Placental epithelial cell (primary cell): ENCODE data around the gene MAGEB2. TPM values are rescaled to one million over a fixed set of nuclear protein-coding genes. Genes with fewer than 3 reads are reported as not detected.

Experiments used
- total RNA-seq: library from RNA; depleted of rRNA; stranded (reverse); fragments of >200 nt; gene quantifications from 2 replicates; pipeline ENCODE4 v1.2.3, GENCODE V29; 2012

The MAGEB2 gene, protein sequence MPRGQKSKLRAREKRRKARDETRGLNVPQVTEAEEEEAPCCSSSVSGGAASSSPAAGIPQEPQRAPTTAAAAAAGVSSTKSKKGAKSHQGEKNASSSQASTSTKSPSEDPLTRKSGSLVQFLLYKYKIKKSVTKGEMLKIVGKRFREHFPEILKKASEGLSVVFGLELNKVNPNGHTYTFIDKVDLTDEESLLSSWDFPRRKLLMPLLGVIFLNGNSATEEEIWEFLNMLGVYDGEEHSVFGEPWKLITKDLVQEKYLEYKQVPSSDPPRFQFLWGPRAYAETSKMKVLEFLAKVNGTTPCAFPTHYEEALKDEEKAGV
- not detected in 2 replicates for total RNA-seq

DNA sequence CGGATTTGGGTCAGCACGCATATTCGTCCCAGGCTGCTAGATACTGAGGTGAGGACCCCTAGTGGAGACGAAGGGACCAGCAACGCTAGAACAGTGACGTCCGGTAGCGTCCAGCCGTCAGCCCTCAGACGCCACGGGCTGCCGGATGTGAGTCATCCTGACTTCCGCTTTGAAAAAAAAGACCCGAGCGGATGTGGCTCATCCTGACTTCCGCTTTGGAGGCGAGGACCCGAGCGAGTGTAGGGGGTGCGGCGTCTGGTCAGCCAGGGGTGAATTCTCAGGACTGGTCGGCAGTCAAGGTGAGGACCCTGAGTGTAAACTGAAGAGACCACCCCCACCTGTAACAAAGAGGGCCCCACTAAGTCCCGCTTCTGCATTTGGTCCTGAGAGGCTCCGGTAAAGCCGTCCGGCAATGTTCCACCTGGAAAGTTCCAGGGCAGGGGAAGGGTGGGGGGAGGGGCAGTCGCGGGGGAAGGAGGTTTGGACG lies at the start of gene MAGEB2:
Gene MAGEB2, plus strand, starts transcription at position 207 of the 487 bp plus-strand sequence. CDS start 3,018 bp downstream, outside the sequence.

DNA sequence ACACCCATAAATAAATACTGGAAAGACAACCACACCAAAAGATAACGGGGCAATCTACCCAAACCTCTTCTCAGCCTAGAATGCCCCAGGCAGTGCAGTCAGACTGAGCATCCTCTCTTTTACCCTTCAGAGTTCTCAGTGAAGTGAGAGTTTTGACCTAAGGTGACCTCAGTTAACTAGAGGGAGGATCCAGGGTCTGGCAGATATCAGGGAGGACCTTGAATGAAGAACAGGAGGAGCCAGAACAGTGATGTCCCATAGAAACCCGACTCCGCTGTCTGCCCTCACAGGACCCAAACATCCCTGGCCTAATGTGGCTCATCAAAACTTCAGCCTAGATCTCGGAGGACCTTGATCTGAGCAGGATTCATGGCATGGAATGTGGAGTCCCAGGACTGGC lies 15.0 kb downstream of the MAGEB2 start, which contains the start of gene MAGEB3:
Gene MAGEB3, plus strand, starts transcription at position 263 of the 400 bp plus-strand sequence. CDS start 5,268 bp downstream, outside the sequence.

DNA sequence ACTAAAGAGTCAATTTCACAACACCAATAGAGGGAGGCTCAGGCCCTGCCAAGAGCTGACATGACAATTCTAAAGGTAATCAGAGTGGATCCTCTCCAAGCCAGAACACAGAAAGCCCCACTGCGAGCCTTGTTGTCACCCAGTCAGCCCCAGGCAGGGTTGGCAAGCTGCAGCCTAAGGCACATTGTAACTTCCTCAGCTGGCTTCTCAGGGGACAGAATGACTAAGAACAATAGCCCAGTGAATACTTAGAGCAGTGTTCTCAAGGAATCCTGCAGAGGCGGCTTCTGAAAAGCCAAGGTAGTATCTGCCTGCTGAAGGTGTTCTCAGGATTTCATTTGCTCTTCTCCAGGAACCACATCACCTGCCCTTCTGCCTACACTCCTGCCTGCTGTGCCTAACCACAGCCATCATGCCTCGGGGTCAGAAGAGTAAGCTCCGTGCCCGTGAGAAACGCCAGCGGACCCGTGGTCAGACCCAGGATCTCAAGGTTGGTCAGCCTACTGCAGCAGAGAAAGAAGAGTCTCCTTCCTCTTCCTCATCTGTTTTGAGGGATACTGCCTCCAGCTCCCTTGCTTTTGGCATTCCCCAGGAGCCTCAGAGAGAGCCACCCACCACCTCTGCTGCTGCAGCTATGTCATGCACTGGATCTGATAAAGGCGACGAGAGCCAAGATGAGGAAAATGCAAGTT lies 26.5 kb downstream of the MAGEB2 start, which contains the start of gene MAGEB4:
Gene MAGEB4, plus strand, starts transcription at position 277 of the 692 bp plus-strand sequence. Its CDS starts 136 bp downstream, at position 413.

DNA sequence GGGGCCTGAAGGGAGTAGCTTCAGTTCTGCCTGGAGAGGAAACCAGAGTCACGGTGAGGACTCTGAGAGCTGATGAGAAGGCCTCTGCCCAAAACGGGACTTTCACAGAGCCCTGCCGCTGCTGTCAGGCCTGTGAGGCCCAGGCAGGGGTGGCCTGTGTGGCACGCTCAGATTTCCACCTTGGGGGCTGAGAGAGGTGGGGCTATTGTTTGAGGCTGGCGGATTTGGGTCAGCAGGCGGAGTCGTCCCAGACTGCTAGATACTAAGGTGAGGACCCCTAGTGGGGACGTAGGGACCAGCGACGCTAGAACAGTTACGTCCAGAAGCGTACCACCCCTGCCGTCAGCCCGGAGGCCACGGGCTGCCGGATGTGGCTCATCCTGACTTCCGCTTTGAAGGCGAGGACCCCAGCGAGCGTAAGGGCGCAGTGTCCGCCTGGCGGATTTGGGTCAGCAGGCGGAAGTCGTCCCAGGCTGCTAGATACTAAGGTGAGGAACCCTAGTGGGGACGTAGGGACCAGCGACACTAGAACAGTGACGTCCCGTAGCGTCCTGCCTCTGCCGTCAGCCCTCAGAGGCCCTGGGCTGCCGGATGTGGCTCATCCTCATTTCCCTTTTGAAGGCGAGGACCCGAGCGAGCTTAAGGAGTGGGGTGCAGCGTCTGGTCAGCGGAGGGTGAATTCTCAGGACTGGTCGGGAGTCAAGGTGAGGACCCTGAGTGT lies 31.6 kb downstream of the MAGEB2 start, which contains the start of gene MAGEB1:
Gene MAGEB1, plus strand, starts transcription at position 378 of the 721 bp plus-strand sequence. CDS start 3,348 bp downstream, outside the sequence.

Other genes starting within 250 kb of the MAGEB2 start
- gene MAGEB3, start 15.1 kb downstream of the MAGEB2 start, total RNA-seq = not detected in 2 replicates
- not detected in 2 replicates for gene MAGEB4, start 26.4 kb downstream of the MAGEB2 start, total RNA-seq
- gene MAGEB1, start 31.6 kb downstream of the MAGEB2 start, total RNA-seq = not detected in 2 replicates
- not detected in 2 replicates for gene NR0B1, start 93.8 kb downstream of the MAGEB2 start, total RNA-seq